Esophagus muscularis mucosa (tissue), 4 donors: Measurements from ENCODE around the gene EIF2B5. TPM values are rescaled to one million over a fixed set of nuclear protein-coding genes. Genes with fewer than 3 reads are reported as not detected.
A peak's percentile ranks its signal among the peaks of the same experiment; 100 is the strongest.
"Not testable (repeated sequence)": the region's sequence is repeated elsewhere in the genome, so short reads cannot be mapped to it uniquely, and the experiment has no call there.

Experiments used
- DNase-seq: peaks from one replicate; pipeline ENCODE4 v3.0.0-alpha.2; 2017; ENCODE audit errors: extremely low spot score
- H3K27ac ChIP-seq, 4 donors: fragments of 200-600 bp; sonication (generic); replicated peaks in 1 of 4; 1 replicate in 3 of 4; 2 replicates in 1 of 4; pipeline ENCODE4 v1.5.1; 2016 to 2019; ENCODE audit warnings: mild to moderate bottlenecking in 1 of 4
- H3K27me3 ChIP-seq, 4 donors: fragments of 200-600 bp; sonication (generic); one replicate each; pipeline versions ENCODE4 v1.5.1 to v1.6.0; 2016 to 2019
- H3K36me3 ChIP-seq, 4 donors: fragments of 200-600 bp; sonication (generic); one replicate each; pipeline ENCODE4 v1.5.1; 2016 to 2019
- H3K4me1 ChIP-seq, 4 donors: fragments of 200-600 bp; sonication (generic); one replicate each; pipeline ENCODE4 v1.5.1; 2016 to 2019
- H3K4me3 ChIP-seq, 4 donors: fragments of 200-600 bp; sonication (generic); 1 replicate in 2 of 4; 2 replicates in 2 of 4; pipeline ENCODE4 v1.5.1; 2016 to 2019; ENCODE audit warnings: mild to moderate bottlenecking in 4 of 4, moderate library complexity in 1 of 4
- H3K9me3 ChIP-seq, 4 donors: fragments of 200-600 bp; sonication (generic); 1 replicate in 3 of 4; 2 replicates in 1 of 4; pipeline ENCODE4 v1.5.1; 2016 to 2019
- EP300 ChIP-seq: sonication (generic); formaldehyde crosslinking; IDR thresholded peaks from one replicate; pipeline ENCODE4 v1.6.1; 2017; ENCODE audit warnings: antibody characterized with exemption
- POLR2A ChIP-seq: fragments of 450-650 bp; IDR thresholded peaks from one replicate; pipeline ENCODE4 v1.6.1; 2017; ENCODE audit warnings: antibody characterized with exemption, moderate library complexity, mild to moderate bottlenecking, low read depth
- POLR2AphosphoS5 ChIP-seq, 2 donors: sonication (generic); formaldehyde crosslinking; IDR thresholded peaks; one replicate each; pipeline ENCODE4 v1.6.1; 2017; ENCODE audit warnings: antibody characterized with exemption in 2 of 2
- WGBS: methylation state at CpG from one replicate; pipeline ENCODE4 v1.1.5; 2018; 5-methylcytosine and 5-hydroxymethylcytosine counted together
- intact Hi-C: fragments of 100-400 bp; cut with DNase I; formaldehyde crosslinking; loops from one replicate; pipeline ENCODE4 v1.15.1; 2023
- total RNA-seq, 4 donors: library from RNA; depleted of rRNA; stranded (reverse); fragments of >200 nt; gene quantifications; one replicate each; pipeline versions ENCODE4 v1.1.0 to v1.2.1, GENCODE V29; 2016
- TF ChIP-seq, protein P1 (sequence below), 3 experiments: fragments of 200-600 bp in 2 of 3; fragments of 450-650 bp in 1 of 3; sonication (generic) in 2 of 3; IDR thresholded peaks; one replicate each; pipeline ENCODE4 v1.5.1; 2017 to 2019; ENCODE audit warnings: antibody characterized with exemption in 3 of 3, mild to moderate bottlenecking in 2 of 3, moderate library complexity in 1 of 3

EIF2B5 gene
- total RNA-seq, 4 donors from 2014 or later = 29.3 to 39.5 (median 33.8) TPM

DNA sequence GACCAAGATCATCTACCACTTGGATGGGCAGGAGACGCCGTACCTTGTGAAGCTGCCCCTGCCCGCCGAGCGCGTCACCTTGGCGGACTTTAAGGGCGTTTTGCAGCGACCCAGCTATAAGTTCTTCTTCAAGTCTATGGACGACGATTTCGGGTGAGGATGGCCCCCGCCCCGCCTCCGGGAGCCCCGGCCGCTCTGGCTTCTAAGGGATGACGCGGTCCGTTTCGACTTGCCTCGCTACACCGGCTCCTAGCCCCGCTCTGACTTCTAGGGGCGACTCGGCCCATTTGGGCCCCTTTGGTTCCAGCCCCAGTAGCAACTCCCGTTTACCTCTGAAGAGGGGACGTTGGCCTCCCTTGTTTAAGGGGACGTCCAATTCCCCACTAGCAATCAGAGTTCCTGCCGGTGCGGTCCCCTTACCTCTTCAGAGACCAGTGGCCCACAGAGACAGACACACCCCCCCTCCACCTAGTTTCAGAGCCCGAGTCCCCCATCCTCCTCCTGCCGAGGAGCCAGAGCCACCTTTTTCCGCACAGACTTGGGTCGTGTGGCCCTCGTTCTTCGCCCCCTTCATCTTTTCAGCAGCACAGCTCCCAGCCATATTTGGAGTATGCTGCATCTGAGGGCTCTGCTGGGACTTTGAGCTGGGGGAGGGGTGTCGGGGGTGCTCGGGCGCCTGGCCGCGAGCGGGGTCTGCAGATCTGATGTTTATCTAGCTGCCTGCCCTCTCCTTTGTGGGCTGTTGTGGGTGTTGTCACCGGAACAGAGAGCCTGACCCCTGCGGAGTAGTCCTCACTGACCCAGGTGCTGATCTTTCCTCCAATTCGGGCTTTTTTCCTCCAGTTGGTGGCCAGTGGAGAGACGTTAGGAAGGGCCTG, 20.7 kb downstream of the EIF2B5 start:
- no peak for DNase-seq
- no peaks in the 10 kb centered on the region for H3K27me3 ChIP-seq
- WGBS = 0% methylated on average over 32 of the region's 47 CpGs
- intact Hi-C loops = loop anchor here (1.0 kb wide), 1 partner anchor 31 kb away; no protein-coding TSS in a partner anchor
- H3K27ac ChIP-seq = peak overlapping the region; percentile 89 to 96 (median 95)
- no peaks in the 10 kb centered on the region for H3K36me3 ChIP-seq
- peaks cover 57 to 63% (median 62%) of the 10 kb centered on the region in 4 donors for H3K4me1 ChIP-seq
- H3K4me3 ChIP-seq = peak overlapping the region; percentile 70 to 98 (median 96)
- TF ChIP-seq POLR2A = no peak
- no peak for TF ChIP-seq EP300
- TF ChIP-seq POLR2AphosphoS5 (IDR thresholded peaks at IDR 0.05) = no peak
- TF ChIP-seq, protein P1, sequence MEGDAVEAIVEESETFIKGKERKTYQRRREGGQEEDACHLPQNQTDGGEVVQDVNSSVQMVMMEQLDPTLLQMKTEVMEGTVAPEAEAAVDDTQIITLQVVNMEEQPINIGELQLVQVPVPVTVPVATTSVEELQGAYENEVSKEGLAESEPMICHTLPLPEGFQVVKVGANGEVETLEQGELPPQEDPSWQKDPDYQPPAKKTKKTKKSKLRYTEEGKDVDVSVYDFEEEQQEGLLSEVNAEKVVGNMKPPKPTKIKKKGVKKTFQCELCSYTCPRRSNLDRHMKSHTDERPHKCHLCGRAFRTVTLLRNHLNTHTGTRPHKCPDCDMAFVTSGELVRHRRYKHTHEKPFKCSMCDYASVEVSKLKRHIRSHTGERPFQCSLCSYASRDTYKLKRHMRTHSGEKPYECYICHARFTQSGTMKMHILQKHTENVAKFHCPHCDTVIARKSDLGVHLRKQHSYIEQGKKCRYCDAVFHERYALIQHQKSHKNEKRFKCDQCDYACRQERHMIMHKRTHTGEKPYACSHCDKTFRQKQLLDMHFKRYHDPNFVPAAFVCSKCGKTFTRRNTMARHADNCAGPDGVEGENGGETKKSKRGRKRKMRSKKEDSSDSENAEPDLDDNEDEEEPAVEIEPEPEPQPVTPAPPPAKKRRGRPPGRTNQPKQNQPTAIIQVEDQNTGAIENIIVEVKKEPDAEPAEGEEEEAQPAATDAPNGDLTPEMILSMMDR (IDR thresholded peaks at IDR 0.05) = no peak
- no peaks in the 10 kb centered on the region for H3K9me3 ChIP-seq

GRCh38 chr3:184156522-184156955, 21.4 kb downstream of the EIF2B5 start:
- peak; percentile 54 to 68 for TF ChIP-seq POLR2AphosphoS5 (IDR thresholded peaks at IDR 0.05)
- TF ChIP-seq, protein P1 (IDR thresholded peaks at IDR 0.05) = no peak
- no peak for DNase-seq
- Histone ChIP-seq H3K9me3 (no peaks in the 10 kb centered on the region), H3K4me3 (peak overlapping the region; percentile 70 to 98 (median 96)), H3K36me3 (no peaks in the 10 kb centered on the region), H3K27ac (peak overlapping the region; percentile 89 to 96 (median 95)), H3K27me3 (no peaks in the 10 kb centered on the region), H3K4me1 (peaks cover 64 to 70% (median 69%) of the 10 kb centered on the region in 4 donors)
- 0% methylated on average over 1 of the region's 6 CpGs for WGBS
- intact Hi-C loops = no loop called here

DNA sequence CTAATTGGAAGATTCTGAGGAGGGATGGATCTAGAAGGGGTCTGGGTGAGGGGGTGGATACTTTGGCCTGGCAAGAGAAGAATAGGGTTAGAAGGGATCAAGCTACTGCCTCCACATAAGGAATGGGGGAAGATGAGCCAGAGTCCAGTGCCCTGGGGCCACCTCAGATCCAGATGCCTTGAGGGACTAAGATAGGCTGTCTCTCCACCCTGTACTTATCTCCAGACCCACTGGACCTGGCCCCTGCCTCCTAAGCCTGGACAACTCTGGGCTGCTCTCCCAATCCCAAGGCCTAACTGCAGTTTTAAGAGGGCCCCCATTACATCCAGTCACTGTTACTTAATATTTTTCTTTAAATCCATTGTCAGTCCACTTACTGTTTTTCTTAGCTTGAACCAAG, 22.0 kb downstream of the EIF2B5 start:
- peaks cover 0 to 2% (median under 1%) of the 10 kb centered on the region in 4 donors for H3K36me3 ChIP-seq
- TF ChIP-seq EP300 (no peak), POLR2AphosphoS5 (IDR thresholded peaks at IDR 0.05) (no peak), POLR2A (no peak)
- TF ChIP-seq, protein P1 (IDR thresholded peaks at IDR 0.05) = no peak
- intact Hi-C loops = no loop called here

DNA sequence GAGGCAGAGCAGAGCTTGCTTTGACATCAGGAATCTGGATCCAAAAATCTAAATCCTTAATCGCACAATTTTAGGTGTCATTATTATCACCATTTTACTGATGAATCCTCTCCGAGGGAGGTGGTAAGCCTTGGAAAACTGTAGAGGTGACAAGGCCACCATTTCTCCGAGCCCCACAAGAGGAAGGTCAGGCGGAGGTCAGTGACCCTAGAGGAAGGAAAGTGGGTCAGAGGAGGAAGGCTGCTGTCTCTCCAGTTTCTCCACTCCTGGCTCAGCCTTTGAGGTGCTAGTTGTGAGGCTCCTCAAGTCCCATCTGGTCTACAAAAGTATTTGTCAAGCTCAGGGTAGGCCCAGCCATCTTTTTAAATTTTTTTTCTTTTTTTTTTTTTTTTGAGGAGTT, 23.2 kb downstream of the EIF2B5 start:
- intact Hi-C loops = no loop called here
- Histone ChIP-seq H3K27me3 (no peaks in the 10 kb centered on the region), H3K9me3 (no peaks in the 10 kb centered on the region), H3K27ac (peak overlapping the region; percentile 89 to 96 (median 95)), H3K4me3 (no peak overlapping the region), H3K36me3 (peaks cover 2 to 13% (median 10%) of the 10 kb centered on the region in 4 donors), H3K4me1 (peaks cover 80 to 86% (median 85%) of the 10 kb centered on the region in 4 donors)
- no peak for DNase-seq
- 63% methylated on average over 4 of the region's 4 CpGs for WGBS
- TF ChIP-seq POLR2A (no peak), EP300 (no peak), POLR2AphosphoS5 (IDR thresholded peaks at IDR 0.05) (no peak)

More for the DNA sequence above, 22.0 kb downstream of the EIF2B5 start:
- H3K4me1 ChIP-seq = peaks cover 70 to 77% (median 75%) of the 10 kb centered on the region in 4 donors
- no peaks in the 10 kb centered on the region for H3K27me3 ChIP-seq
- H3K27ac ChIP-seq = peak overlapping the region; percentile 89 to 96 (median 95)
- no peaks in the 10 kb centered on the region for H3K9me3 ChIP-seq
- DNase-seq = no peak
- peak overlapping the region; percentile 70 to 98 (median 96) for H3K4me3 ChIP-seq

DNA sequence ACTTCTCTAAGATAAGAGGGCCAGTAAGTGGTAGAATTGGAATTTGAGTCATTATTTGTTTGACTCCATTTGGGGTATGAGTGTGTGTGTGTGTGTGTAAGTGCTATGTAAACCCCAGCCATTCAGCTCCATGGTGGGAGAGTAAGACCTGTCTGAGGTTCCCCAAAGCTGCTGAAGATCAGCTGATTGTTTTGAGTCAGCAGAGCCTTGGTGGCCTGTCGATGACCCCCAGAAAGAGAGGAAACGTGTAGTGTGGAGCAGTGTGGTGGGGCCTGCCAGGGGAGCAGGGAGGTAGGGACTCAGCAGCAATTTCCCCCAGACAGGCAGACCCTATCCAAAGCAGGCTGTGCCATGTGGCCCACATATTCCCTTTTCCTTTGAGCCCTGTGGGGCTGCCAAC, 25.3 kb downstream of the EIF2B5 start:
- Histone ChIP-seq H3K9me3 (no peaks in the 10 kb centered on the region), H3K36me3 (peaks cover 21 to 33% (median 30%) of the 10 kb centered on the region in 4 donors), H3K27me3 (no peaks in the 10 kb centered on the region), H3K4me1 (peaks cover 70 to 83% (median 78%) of the 10 kb centered on the region in 4 donors), H3K4me3 (peak overlapping the region; percentile 23 to 42 (median 38)), H3K27ac (peak overlapping the region; percentile 89 to 96 (median 95))
- no peak for DNase-seq
- 30% methylated on average over 2 of the region's 2 CpGs for WGBS
- intact Hi-C loops = no loop called here
- TF ChIP-seq POLR2AphosphoS5 (IDR thresholded peaks at IDR 0.05) (no peak), POLR2A (no peak), EP300 (no peak)
- TF ChIP-seq, protein P1 (IDR thresholded peaks at IDR 0.05) = no peak

- Histone ChIP-seq H3K27ac (peak overlapping the region; percentile 89 to 96 (median 95)), H3K4me1 (peaks cover 59 to 72% (median 67%) of the 10 kb centered on the region in 4 donors), H3K36me3 (peaks cover 43 to 55% (median 52%) of the 10 kb centered on the region in 4 donors)
- H3K4me3 ChIP-seq, DNase-seq, H3K9me3 ChIP-seq, intact Hi-C loops, H3K27me3 ChIP-seq: not testable (repeated sequence)
- 66% methylated on average over 8 of the region's 8 CpGs for WGBS
Observed at GRCh38 chr3:184162571-184163070, 27.5 kb downstream of the EIF2B5 start.
